GM18520 (cell line): Measurements from ENCODE around the gene PRCC.

ENCODE experiments used
- ATAC-seq: cut with Tn5 transposase; IDR thresholded peaks from one replicate; pipeline ENCODE4 v1.9.1; 2021; ENCODE audit not compliant: unreplicated experiment

PRCC gene

DNA sequence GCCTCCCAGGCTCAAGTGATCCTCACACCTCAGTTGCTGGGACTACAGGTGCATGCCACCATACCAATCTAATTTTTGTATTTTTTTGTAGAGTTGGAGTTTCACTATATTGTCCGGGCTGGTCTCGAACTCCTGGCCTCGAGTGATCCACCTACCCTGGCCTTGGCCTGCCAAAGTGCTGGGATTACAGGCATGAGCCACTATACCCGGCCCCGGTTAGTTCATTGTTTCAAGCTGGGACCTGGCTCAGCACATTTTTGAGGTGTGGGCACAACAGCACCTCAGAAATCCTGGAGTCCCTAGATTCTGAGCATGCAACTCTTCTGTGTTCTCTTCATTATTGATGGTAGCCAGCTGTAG is 28.0 kb downstream of the PRCC start:
- no peak for ATAC-seq

- no peak for ATAC-seq
These were observed 28.5 kb downstream of the PRCC start for GRCh38 chr1:156795787-156796186.

GRCh38 chr1:156796340-156797097 is 29.2 kb downstream of the PRCC start:
- no peak for ATAC-seq

DNA sequence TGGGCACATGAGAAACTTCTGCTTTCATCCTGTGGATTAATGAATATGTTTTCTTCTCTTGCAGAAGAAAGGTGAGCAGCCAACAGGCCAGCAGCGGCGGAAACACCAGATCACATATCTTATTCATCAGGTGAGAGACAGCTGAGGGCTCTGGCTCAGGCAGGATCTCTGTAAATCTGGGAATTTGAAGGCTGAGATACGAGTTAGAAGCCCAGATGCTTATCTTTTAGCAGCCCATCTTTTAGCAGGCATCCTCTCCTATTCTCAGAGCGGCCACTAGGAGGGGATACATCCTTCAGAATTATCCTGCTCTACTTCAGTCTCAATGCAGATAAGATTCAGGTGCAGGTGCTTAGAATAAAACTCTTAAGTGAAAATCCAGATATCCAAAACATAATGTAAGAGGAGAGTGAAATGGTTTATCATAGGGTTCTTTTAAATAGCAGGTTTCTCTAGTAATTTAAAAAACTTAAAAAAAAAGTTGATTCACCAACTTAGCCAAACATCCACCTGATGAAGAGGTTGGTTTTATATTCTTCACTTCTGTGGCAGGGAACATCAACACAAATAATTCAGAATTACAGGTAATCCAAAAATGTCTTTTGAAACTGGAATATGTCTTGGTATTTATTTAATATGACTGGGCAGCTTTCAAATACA is 30.0 kb downstream of the PRCC start:
- no peak for ATAC-seq

- ATAC-seq = no peak
These were observed 34.2 kb downstream of the PRCC start for GRCh38 chr1:156801409-156802121.

GRCh38 chr1:156802421-156802935 is 35.1 kb downstream of the PRCC start:
- ATAC-seq = no peak

- no peak for ATAC-seq
These were observed 35.9 kb downstream of the PRCC start for GRCh38 chr1:156803086-156803851.

DNA sequence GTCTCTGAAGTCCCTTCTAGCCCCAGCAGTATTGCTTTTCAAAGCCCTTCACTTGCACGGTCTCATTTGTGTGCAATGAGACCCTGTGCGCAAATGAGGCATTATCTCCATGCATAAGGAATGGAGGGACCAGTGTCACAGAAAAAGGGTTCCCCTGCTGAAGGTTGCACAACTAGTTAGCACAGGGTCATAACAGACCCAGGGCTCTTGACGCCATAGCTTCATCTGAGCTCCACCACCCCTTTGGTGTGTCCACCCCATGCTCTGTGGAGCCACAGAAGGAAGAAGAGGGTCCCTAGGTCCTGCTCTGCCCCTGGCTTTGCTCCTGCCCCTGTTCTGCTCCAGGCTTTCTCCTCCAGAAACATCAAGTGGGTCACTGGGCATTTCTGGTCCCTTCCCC is 36.7 kb downstream of the PRCC start:
- ATAC-seq = no peak

DNA sequence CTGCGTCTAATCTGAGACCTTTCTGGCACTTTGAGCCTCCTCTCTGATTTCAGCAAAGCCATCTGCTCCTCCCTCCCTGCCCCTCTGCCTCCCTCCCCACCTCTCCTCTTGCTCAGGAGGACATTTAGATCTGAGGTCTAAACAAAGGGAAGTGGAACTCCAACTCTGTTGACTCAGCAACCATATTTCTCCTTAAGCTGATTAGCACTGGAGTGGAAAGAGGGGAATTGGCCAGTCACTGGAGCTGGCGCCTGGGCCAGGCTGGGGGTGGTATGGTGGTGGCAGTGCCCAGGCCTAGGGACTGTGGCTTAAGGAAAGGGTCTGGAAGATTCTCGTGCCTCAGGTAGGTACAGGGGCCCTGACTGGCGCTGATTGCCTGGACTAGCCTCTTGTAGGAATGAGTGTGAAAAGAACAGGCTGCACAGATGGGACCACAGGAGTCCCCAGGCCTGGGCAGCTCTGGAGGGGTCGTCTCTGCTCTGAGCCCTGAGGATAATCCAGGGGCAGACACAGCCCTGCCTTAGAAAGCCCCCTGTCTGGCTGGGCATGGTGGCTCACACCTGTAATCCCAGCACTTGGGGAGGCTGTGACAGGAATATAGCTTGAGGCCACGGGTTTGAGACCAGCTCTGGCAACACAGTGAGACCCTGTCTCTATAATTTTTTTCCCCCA is 37.4 kb downstream of the PRCC start:
- no peak for ATAC-seq

GRCh38 chr1:156805766-156806511 is 38.6 kb downstream of the PRCC start:
- no peak for ATAC-seq

DNA sequence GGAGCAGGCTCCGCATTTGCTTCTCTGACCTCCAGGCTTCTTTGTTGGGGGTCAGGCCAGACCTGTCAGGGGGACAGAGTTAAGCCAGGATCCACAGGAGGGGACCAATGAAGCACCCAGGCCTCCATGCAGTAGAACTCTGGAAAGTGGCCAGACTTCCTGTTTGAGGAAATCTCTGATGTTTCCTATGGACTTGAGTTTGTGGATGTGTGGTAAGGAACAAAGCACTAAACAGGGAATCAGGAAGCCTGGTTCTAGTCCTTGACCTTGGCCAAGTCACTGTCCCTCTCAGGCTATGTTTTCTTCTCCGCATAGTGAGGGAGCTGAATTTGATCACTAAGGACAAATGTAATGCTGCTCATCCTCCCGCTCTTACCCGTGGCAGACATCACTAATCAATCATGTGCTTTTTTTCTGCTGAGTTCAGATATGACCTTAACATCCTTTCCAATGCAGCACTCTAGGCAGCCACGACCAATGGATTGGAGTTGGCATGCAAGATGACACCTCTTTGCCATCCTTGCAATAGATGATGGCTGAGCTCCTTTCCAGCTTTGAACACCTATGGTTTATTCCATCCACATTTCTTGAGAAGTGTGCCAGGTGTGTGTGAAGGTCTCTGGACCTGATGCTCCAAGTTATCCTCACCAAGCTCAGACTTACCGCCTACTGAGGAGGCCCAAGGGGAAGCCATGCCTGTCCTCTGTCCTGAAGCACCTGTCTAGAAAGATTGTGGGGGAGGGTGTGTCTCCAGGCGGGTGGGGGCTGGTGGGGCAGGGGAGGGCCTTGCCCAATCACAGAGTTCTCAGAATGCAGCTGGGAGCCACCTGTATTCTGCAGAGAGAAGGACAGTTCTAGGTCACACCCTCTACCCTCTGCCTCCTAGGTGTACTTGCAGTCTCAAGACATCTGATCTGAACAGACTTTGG is 39.4 kb downstream of the PRCC start:
- ATAC-seq = no peak

GRCh38 chr1:156807627-156808026 is 40.3 kb downstream of the PRCC start:
- no peak for ATAC-seq

DNA sequence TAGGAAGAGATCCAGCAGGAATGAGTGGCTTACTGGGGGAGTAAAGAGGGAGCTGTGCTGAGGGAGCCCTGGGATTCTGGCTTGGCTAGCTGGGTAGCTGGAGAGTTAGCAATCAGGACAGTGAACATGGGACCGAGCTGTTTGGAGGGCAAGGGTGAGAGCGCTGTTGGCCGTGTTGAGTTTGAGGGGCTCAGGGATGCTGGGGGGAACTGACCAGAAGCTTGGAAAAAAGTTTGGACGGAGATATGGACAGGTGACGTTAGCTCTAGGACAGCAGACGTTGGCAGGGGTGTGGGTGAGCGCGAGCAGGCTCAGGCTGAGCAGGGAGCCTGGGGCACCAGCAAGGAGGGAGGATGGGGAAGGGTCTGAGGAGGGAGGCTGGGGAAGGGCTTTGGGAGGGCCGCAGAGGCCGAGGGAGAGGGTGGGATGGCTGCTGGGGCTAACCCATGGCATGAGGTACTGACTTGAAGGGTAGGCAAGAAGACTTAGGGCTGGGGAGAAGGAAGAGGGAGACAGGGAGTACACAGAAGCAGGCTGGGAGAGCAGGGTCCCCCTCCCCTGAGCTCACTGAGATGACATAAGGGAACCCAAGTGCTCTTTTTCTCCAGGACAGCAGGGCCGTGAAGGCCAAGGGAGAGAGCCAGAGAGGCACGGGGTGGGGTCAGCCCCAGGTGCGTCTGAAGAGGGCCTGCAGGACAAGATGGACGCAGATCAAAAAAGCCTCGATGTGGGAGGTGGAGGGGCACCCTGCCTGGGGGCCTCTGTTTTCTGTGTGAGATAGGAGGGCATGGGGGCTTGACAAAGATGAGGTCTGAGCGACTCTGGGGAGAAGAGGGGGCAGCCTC is 41.1 kb downstream of the PRCC start:
- no peak for ATAC-seq

- ATAC-seq = no peak
These were observed 41.9 kb downstream of the PRCC start for GRCh38 chr1:156809281-156809680.

DNA sequence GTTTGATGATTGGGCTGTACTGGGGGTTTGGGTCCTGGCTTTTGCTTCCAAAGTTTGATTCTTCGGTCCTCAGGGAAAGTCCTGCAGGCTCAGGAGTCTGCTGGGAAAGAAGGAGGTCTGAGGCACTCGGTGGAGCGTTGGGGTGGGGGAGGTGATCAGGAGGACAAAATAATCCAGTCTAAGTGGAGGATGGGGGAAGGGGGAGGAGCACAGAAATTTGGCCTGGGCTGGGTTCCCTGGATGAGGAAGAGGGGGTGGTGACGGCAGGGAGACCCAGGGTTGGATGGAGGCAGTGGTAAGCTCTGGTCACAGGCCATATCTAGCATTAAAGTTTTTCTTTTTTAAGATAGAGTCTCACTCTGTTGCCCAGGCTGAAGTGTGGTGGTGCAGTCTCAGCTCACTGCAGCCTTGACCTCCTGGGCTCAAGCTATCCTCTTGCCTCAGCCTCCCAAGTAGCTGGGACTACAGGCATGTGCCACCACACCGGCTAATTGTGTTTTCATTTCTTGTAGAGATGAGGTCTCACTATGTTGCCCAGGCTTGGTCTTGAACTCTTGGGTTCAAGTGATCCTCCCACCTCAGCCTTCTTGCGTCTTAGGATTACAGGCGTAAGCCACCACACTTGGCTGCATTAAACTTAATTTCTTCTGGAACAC is 42.5 kb downstream of the PRCC start:
- no peak for ATAC-seq

DNA sequence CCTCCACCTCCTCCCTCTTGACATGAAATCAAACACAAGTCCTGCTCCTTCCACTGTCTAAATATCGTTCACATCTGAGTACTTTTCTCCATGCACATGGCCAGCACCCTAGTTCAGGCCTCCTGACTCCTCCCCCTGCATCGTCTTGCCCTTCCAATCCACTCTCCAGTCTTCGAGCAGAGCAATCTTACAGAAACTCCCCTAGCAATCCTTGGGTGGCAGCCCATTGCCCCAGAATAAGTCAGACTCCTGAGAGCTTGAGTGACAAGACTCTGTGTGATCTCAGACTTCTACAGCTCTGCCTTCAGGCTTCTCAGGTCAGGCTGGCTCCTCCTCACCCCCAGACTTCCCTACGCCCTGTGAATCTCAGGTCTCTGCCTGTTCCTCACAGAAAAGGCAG is 43.8 kb downstream of the PRCC start:
- ATAC-seq = no peak

DNA sequence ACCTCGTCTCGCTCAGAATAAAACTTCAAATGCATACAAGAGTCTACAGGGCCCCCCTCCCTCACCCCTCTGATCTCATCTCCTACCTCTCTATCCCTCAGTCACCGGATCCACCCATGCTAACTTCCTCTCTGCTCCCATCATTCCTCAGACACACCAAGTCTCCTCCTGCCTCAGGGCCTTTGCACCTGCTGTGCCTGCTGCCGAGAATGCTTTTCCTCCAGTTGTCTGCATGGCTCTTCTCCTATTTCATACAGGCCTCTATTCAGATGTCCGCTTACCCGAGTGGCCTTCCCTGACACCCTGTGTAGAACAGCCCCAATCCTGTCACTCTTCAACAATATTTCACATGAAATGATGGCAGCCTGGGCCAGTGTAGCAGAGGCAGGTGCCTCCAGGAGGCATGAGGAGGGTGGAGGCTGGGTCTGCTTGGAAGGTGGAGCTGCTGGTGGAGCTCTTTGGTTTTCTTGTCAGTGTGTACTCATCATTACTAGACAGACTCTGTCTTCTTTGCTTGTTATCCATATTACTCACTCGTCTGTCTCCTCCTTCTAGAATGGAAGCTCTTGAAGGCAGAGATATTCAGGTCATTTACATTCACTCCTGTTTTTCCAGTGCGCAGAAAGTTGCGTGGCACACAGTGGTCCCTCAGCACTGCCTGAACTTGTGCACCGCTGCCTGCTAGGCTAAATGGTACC is 45.1 kb downstream of the PRCC start:
- no peak for ATAC-seq
